ENCODE results near the gene NEK7.
A peak's percentile ranks its signal among the peaks of the same experiment; 100 is the strongest.
"Not testable (repeated sequence)": the region's sequence is repeated elsewhere in the genome, so short reads cannot be mapped to it uniquely, and the experiment has no call there.

Gene NEK7

DNA sequence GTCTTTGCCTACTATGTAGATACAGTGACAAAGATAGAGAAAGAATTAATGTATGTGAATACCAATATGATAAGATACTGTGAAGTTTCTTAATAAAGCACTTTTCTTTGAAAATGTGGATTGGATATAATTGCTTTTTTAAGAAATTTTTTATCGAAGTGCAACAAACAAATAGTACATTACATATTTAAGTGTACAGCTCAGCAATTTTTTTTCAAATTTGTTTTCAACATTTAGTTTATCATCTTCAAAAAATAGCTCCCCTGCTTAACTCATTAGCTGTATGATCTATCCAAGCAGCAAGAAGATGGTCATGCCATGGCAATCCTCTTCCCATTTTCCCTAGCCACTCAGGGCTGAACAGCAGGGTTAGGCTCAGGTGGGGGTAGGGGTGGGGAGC is 40.5 kb downstream of the NEK7 start:
- no peak overlapping the region for H3K4me3 Mint-ChIP-seq
- ATAC-seq, result no peak
- peaks cover 2% of the 10 kb centered on the region for H3K36me3 Mint-ChIP-seq (ENCODE audit: low read depth)
- H3K9me3 Mint-ChIP-seq, result no peaks in the 10 kb centered on the region
- peaks cover 78% of the 10 kb centered on the region for H3K4me1 Mint-ChIP-seq
- no peaks in the 10 kb centered on the region for H3K27me3 Mint-ChIP-seq
- no peak overlapping the region for H3K27ac Mint-ChIP-seq
- no peak for DNase-seq

DNA sequence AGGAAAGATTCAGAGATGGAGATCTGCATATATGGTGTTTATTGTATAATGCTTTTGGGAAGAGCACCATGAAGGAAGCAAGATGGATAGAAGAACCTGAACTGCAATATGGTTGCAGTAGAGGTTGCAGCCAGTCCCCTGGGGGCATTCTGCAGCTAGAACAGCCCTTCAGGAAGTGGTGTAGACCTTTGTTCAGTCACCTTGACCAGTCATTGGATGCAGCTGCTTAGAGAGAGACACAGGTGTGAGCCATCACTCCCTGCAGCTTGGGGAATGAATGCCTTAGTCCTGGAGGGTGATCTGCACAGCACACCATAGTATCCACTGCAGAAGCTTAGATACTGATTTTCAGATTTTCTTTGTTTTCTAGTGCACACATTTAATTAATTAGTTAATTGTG is 42.3 kb downstream of the NEK7 start:
- DNase-seq, result no peak

GRCh38 chr1:198201956-198202784 is 45.4 kb downstream of the NEK7 start:
- DNase-seq, result peak; percentile 38
- peak overlapping the region; percentile 69 for H3K4me3 Mint-ChIP-seq
- H3K27ac Mint-ChIP-seq, result peak overlapping the region; percentile 92
- no peaks in the 10 kb centered on the region for H3K9me3 Mint-ChIP-seq
- H3K36me3 Mint-ChIP-seq (ENCODE audit: low read depth), result peaks cover 12% of the 10 kb centered on the region
- no peaks in the 10 kb centered on the region for H3K27me3 Mint-ChIP-seq
- ATAC-seq, result peak; percentile 93
- H3K4me1 Mint-ChIP-seq, result peaks cover 81% of the 10 kb centered on the region

More for the DNA sequence above, 42.3 kb downstream of the NEK7 start:
- ATAC-seq, result no peak
- no peaks in the 10 kb centered on the region for H3K9me3 Mint-ChIP-seq
- H3K4me3 Mint-ChIP-seq, result no peak overlapping the region
- no peaks in the 10 kb centered on the region for H3K27me3 Mint-ChIP-seq
- H3K27ac Mint-ChIP-seq, result no peak overlapping the region
- peaks cover 78% of the 10 kb centered on the region for H3K4me1 Mint-ChIP-seq
- peaks cover 9% of the 10 kb centered on the region for H3K36me3 Mint-ChIP-seq (ENCODE audit: low read depth)

GRCh38 chr1:198203434-198203833 is 46.6 kb downstream of the NEK7 start:
- Mint-ChIP-seq H3K4me1 (peaks cover 73% of the 10 kb centered on the region), H3K36me3 (ENCODE audit: low read depth) (peaks cover 12% of the 10 kb centered on the region), H3K9me3 (no peaks in the 10 kb centered on the region), H3K27me3 (no peaks in the 10 kb centered on the region), H3K4me3 (no peak overlapping the region), H3K27ac (peak overlapping the region; percentile 92)
- ATAC-seq (no peak), DNase-seq (no peak)

- no peaks in the 10 kb centered on the region for H3K9me3 Mint-ChIP-seq
- ATAC-seq, result no peak
- peaks cover 12% of the 10 kb centered on the region for H3K36me3 Mint-ChIP-seq (ENCODE audit: low read depth)
- H3K27ac Mint-ChIP-seq, result peak overlapping the region; percentile 19
- no peak for DNase-seq
- no peaks in the 10 kb centered on the region for H3K27me3 Mint-ChIP-seq
- peaks cover 59% of the 10 kb centered on the region for H3K4me1 Mint-ChIP-seq
- H3K4me3 Mint-ChIP-seq, result no peak overlapping the region
Observed at GRCh38 chr1:198205016-198205684, 48.4 kb downstream of the NEK7 start.

DNA sequence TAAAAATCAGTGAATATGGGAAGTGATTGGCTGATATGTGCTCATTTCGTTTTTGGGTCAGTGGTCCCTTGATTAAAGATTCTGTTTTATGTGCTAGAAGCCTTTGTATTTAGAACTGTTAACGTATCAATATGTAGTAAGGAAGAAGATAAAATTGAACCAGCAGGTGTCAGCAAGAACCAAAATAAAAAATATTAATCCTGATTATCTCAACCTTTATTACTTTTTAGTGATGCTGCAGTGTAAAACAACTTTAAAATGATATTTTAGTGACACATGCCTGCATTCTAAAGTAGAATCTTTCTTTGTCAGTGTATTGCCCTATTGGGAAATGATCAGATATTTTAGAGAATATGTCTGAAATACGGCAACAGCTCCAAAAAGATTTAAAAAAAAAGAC is 49.5 kb downstream of the NEK7 start:
- H3K9me3 Mint-ChIP-seq, result no peaks in the 10 kb centered on the region
- H3K4me3 Mint-ChIP-seq, result no peak overlapping the region
- ATAC-seq (no peak), DNase-seq (no peak)
- H3K27me3 Mint-ChIP-seq, result no peaks in the 10 kb centered on the region
- peaks cover 48% of the 10 kb centered on the region for H3K4me1 Mint-ChIP-seq
- peaks cover 14% of the 10 kb centered on the region for H3K36me3 Mint-ChIP-seq (ENCODE audit: low read depth)
- H3K27ac Mint-ChIP-seq, result no peak overlapping the region

DNA sequence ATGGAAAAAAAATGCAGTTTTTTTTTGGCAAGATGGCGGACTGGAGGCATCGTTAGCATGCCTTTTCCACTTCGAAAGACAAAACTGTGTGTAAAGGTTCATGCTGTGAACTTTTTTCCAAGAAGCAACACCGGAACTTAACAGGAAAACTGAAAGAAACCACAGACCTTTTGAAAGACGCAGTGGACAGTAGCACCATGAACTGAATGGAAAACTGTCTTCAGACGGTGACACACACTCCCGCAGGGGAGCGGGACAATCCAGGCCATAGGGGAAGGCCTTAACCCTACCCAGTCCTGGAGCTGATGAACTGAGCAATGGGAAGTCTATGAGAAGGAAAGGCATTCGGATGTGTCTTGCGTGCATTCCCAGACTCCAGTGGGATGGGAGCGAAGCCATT is 54.9 kb downstream of the NEK7 start:
- Mint-ChIP-seq H3K36me3 (ENCODE audit: low read depth) (peaks cover 25% of the 10 kb centered on the region), H3K4me1 (peaks cover 15% of the 10 kb centered on the region), H3K4me3 (no peak overlapping the region), H3K27ac (no peak overlapping the region), H3K9me3 (peaks cover 26% of the 10 kb centered on the region), H3K27me3 (no peaks in the 10 kb centered on the region)
- ATAC-seq (no peak), DNase-seq (no peak)

DNA sequence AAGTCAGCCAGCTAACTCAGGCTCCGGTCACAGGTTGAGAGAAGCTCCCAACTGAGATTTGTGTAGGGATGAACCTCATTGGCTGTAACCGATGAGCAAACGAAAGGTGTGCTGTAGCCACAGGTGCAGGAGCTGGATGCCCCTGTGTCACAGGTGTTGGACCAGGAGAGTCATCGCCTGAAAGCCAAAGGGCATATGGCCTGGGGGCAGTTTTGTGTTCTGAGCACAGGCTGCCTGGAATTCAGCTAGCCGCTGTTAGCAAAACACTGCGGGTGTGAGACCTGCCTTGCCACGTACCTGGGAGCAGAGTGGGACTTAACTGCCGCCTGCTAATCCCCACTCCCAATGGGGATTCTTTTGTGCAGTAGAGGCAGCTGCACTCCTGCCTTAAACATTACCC is 55.3 kb downstream of the NEK7 start:
- Mint-ChIP-seq H3K36me3 (ENCODE audit: low read depth) (peaks cover 25% of the 10 kb centered on the region), H3K4me1 (peaks cover 19% of the 10 kb centered on the region), H3K9me3 (peaks cover 26% of the 10 kb centered on the region), H3K4me3 (no peak overlapping the region), H3K27me3 (no peaks in the 10 kb centered on the region), H3K27ac (no peak overlapping the region)
- ATAC-seq, result no peak
- no peak for DNase-seq

DNA sequence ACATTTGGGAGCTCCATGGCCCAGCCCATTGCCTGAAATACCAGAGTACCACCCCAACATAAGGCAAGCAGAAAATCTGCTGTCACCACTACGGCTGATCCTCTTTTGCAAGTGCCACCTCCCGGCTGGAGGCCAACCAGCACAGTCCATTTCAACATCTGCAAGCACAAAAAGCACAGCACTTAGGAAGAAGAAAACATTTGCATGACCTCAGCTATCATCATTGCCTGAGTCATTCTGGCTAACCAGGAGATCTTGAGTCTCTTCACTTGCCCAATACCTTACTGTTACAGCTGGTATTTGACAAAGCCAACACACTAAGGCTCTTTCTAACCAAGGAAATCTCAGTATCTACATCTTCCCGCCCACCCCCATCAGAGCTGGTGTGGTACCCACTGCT is 55.9 kb downstream of the NEK7 start:
- no peaks in the 10 kb centered on the region for H3K27me3 Mint-ChIP-seq
- peak overlapping the region; percentile 15 for H3K27ac Mint-ChIP-seq
- peaks cover 26% of the 10 kb centered on the region for H3K9me3 Mint-ChIP-seq
- peaks cover 20% of the 10 kb centered on the region for H3K4me1 Mint-ChIP-seq
- DNase-seq, result no peak
- peak; percentile 52 for ATAC-seq
- H3K4me3 Mint-ChIP-seq, result no peak overlapping the region
- peaks cover 26% of the 10 kb centered on the region for H3K36me3 Mint-ChIP-seq (ENCODE audit: low read depth)

DNA sequence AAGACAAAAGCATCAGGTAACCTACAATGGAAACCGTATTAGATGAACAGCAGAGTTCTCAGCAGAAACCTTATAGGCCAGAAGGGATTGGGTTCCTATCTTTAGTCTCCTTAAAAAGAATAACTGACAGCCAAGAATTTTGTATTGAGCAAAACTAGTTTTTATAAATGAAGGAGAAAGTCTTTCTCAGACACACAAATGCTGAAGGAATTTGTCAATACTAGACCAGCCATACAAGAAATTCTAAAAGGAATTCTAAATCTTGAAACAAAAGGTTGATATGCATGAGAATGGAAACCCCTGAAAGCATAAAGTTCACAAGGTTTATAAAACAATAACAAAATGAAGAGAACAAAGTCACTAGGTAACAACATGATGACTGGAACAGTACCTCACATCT is 58.1 kb downstream of the NEK7 start:
- H3K9me3 Mint-ChIP-seq, result peaks cover 26% of the 10 kb centered on the region
- peaks cover 27% of the 10 kb centered on the region for H3K36me3 Mint-ChIP-seq (ENCODE audit: low read depth)
- no peak for ATAC-seq
- H3K4me3 Mint-ChIP-seq, result no peak overlapping the region
- no peak for DNase-seq
- H3K27ac Mint-ChIP-seq, result no peak overlapping the region
- H3K4me1 Mint-ChIP-seq, result peaks cover 17% of the 10 kb centered on the region
- H3K27me3 Mint-ChIP-seq, result no peaks in the 10 kb centered on the region

GRCh38 chr1:198220428-198220827 is 63.6 kb downstream of the NEK7 start:
- H3K27ac Mint-ChIP-seq, result no peak overlapping the region
- peaks cover 35% of the 10 kb centered on the region for H3K9me3 Mint-ChIP-seq
- DNase-seq (no peak), ATAC-seq (no peak)
- peaks cover 31% of the 10 kb centered on the region for H3K36me3 Mint-ChIP-seq (ENCODE audit: low read depth)
- no peaks in the 10 kb centered on the region for H3K27me3 Mint-ChIP-seq
- H3K4me3 Mint-ChIP-seq, result no peak overlapping the region
- peaks cover 31% of the 10 kb centered on the region for H3K4me1 Mint-ChIP-seq

DNA sequence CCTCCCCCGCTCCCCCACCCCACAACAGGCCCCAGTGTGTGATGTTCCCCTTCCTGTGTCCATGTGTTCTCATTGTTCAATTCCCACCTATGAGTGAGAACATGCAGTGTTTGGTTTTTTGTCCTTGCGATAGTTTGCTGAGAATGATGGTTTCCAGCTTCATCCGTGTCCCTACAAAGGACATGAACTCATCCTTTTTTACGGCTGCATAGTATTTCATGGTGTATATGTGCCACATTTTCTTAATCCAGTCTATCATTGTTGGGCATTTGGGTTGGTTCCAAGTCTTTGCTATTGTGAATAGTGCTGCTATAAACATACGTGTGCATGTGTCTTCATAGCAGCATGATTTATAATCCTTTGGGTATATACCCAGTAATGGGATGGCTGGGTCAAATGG is 70.2 kb downstream of the NEK7 start:
- H3K27ac Mint-ChIP-seq, H3K27me3 Mint-ChIP-seq, H3K4me3 Mint-ChIP-seq, DNase-seq, ATAC-seq: not testable (repeated sequence)
- Mint-ChIP-seq H3K9me3 (peaks cover 27% of the 10 kb centered on the region), H3K4me1 (peaks cover 36% of the 10 kb centered on the region), H3K36me3 (ENCODE audit: low read depth) (peaks cover 33% of the 10 kb centered on the region)

GRCh38 chr1:198227454-198227853 is 70.7 kb downstream of the NEK7 start:
- peaks cover 33% of the 10 kb centered on the region for H3K36me3 Mint-ChIP-seq (ENCODE audit: low read depth)
- not testable (repeated sequence) for H3K27me3 Mint-ChIP-seq, H3K27ac Mint-ChIP-seq, H3K4me3 Mint-ChIP-seq, ATAC-seq, DNase-seq
- H3K9me3 Mint-ChIP-seq, result peaks cover 24% of the 10 kb centered on the region
- H3K4me1 Mint-ChIP-seq, result peaks cover 38% of the 10 kb centered on the region

DNA sequence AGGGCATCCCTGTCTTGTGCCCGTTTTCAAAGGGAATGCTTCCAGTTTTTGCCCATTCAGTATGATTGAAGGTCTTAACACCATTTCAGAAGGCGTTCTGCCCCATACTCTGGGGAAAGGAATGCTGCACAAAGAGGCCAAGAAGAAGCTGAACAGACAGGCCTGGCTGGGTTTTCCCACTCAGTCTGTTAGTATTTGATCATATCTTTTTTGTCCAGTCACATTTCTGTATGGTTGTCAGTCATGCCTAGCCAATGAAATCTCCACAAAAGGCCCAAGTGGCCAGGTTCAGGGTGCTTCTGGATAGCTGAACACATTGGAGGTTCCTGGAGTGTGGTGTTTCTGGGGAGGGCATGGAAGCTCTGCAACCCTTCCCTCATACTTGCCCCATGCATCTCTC is 72.1 kb downstream of the NEK7 start:
- H3K4me3 Mint-ChIP-seq, result no peak overlapping the region
- DNase-seq (no peak), ATAC-seq (no peak)
- H3K4me1 Mint-ChIP-seq, result peaks cover 40% of the 10 kb centered on the region
- no peak overlapping the region for H3K27ac Mint-ChIP-seq
- H3K36me3 Mint-ChIP-seq (ENCODE audit: low read depth), result peaks cover 23% of the 10 kb centered on the region
- no peaks in the 10 kb centered on the region for H3K27me3 Mint-ChIP-seq
- peaks cover 17% of the 10 kb centered on the region for H3K9me3 Mint-ChIP-seq

DNA sequence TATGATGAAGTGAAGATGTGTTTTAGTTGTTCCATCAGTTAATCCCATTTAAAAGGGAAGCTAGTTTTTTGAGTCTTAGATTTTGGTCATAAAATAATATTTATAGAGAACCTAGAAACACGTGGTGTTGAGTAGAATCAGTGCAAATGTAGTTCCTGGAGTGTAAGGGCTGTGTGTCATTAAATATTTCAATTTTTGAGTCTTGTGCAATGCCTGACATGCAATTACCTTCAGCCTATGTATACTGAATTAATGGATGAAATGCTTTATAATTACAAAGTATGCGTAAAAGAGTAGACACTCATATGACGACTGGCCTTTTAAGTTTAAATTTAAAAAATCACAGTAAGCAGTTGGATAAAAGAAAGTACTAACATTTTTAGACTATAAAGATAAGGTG is 75.0 kb downstream of the NEK7 start:
- DNase-seq (no peak), ATAC-seq (no peak)
- Mint-ChIP-seq H3K27ac (no peak overlapping the region), H3K36me3 (ENCODE audit: low read depth) (peaks cover 17% of the 10 kb centered on the region), H3K9me3 (peaks cover 2% of the 10 kb centered on the region), H3K27me3 (no peaks in the 10 kb centered on the region), H3K4me3 (no peak overlapping the region), H3K4me1 (peaks cover 52% of the 10 kb centered on the region)
